K562 (cell line): ENCODE measurements around the gene SYNJ2. TPM values are rescaled to one million over a fixed set of nuclear protein-coding genes. Genes with fewer than 3 reads are reported as not detected.
A peak's percentile ranks its signal among the peaks of the same experiment; 100 is the strongest.

ENCODE experiments used
- BCL6 ChIP-seq: fragments of 250-450 bp; sonication (Bioruptor Pico); IDR thresholded peaks from 2 replicates; pipeline ENCODE4 v1.4.0; 2020
- CBX3 ChIP-seq, 2 experiments: IDR thresholded peaks; 1 replicate in 1 of 2; 2 replicates in 1 of 2; pipeline ENCODE4 v1.6.1; 2012; ENCODE audit warnings: inconsistent platforms in 2 of 2, low read length in 2 of 2, borderline replicate concordance in 1 of 2, control low read depth in 1 of 2
- CHCHD3 ChIP-seq: fragments of 250-450 bp; sonication (Bioruptor Pico); IDR thresholded peaks from 2 replicates; pipeline ENCODE4 v2.1.2; 2022; ENCODE audit warnings: mild to moderate bottlenecking
- E2F3 ChIP-seq: fragments of 250-450 bp; sonication (Bioruptor Pico); IDR thresholded peaks from 2 replicates; pipeline ENCODE4 v1.4.0; 2020; ENCODE audit warnings: mild to moderate bottlenecking
- ETV1 ChIP-seq: fragments of 450-650 bp; conservative IDR thresholded peaks from 2 replicates; pipeline ENCODE4 v1.6.1; 2016; ENCODE audit warnings: missing genetic modification characterization, control low read depth, low read depth, missing compliant biosample characterization
- ETV5 ChIP-seq: sonication (generic); formaldehyde crosslinking; IDR thresholded peaks from 2 replicates; pipeline ENCODE4 v1.4.0; 2020; ENCODE audit warnings: low read depth, mild to moderate bottlenecking, missing genetic modification reagents
- GABPA ChIP-seq: fragments of 200-800 bp; sonication (Bioruptor generic); conservative IDR thresholded peaks from 2 replicates; pipeline ENCODE4 v1.6.1; 2016; ENCODE audit warnings: low read depth, missing genetic modification characterization, missing compliant biosample characterization
- HMG20B ChIP-seq: fragments of 250-450 bp; sonication (Bioruptor Pico); IDR thresholded peaks from 2 replicates; pipeline ENCODE4 v1.5.0; 2021; ENCODE audit warnings: mild to moderate bottlenecking
- MYC ChIP-seq, 2 experiments: fragments of 250-450 bp in 1 of 2; sonication (Bioruptor Pico) in 1 of 2; IDR thresholded peaks; 2 replicates each; pipeline versions ENCODE4 v1.5.1 to v1.6.1; 2012 to 2021; ENCODE audit warnings: low read depth in 2 of 2, borderline replicate concordance in 1 of 2, improper control_type of control experiment in 1 of 2, low read length in 1 of 2, mild to moderate bottlenecking in 1 of 2, moderate library complexity in 1 of 2
- NFRKB ChIP-seq: fragments of 450-650 bp; IDR thresholded peaks from 2 replicates; pipeline ENCODE4 v1.6.1; 2016; ENCODE audit warnings: low read depth
- NFXL1 ChIP-seq: fragments of 450-650 bp; formaldehyde crosslinking; IDR thresholded peaks from 2 replicates; pipeline ENCODE4 v1.4.0; 2021; ENCODE audit warnings: mild to moderate bottlenecking
- POLR2H ChIP-seq: IDR thresholded peaks from 2 replicates; pipeline ENCODE4 v1.6.1; 2016; ENCODE audit warnings: missing genetic modification characterization, low read depth, mild to moderate bottlenecking, control low read depth, missing compliant biosample characterization, moderate library complexity
- RCOR1 ChIP-seq, 2 experiments: IDR thresholded peaks; 2 replicates each; pipeline ENCODE4 v1.6.1; 2012; ENCODE audit warnings: low read depth in 2 of 2, low read length in 2 of 2, borderline replicate concordance in 1 of 2, improper control_type of control experiment in 1 of 2
- STAT5A ChIP-seq: IDR thresholded peaks from 2 replicates; pipeline ENCODE4 v1.6.1; 2012; ENCODE audit warnings: low read length, inconsistent platforms, borderline replicate concordance
- TAF9B ChIP-seq: fragments of 450-650 bp; IDR thresholded peaks from 2 replicates; pipeline ENCODE4 v1.6.1; 2018; ENCODE audit warnings: mild to moderate bottlenecking; ENCODE audit not compliant: partially characterized antibody
- ZNF174 ChIP-seq: fragments of 250-450 bp; sonication (Bioruptor Pico); IDR thresholded peaks from 2 replicates; pipeline ENCODE4 v1.4.0; 2020; ENCODE audit warnings: mild to moderate bottlenecking
- ZNF431 ChIP-seq: sonication (generic); formaldehyde crosslinking; IDR thresholded peaks from 2 replicates; pipeline ENCODE4 v1.8.0; 2022; ENCODE audit warnings: mild to moderate bottlenecking, missing genetic modification reagents
- polyA plus RNA-seq, 8 experiments: library from polyadenylated mRNA; depleted of rRNA in 4 of 8; stranded (reverse) in 5 of 8; unstranded in 3 of 8; fragments of >200 nt; fragmentation: Nextera tagmentation in 2 of 8; fragmentation: Illumina TruSeq in 1 of 8; extraction: Ambion mirVana in 2 of 8; extraction: Trizol in 1 of 8; gene quantifications; 2 replicates each; pipeline versions ENCODE4 v1.2.1 to v1.2.3, GENCODE V29; 2011 to 2014; ENCODE audit warnings: inconsistent platforms in 1 of 8, missing spikeins in 1 of 8
- total RNA-seq, 7 experiments: library from RNA; depleted of rRNA in 6 of 7; stranded (reverse); fragments of >200 nt in 6 of 7; fragmentation: Illumina TruSeq in 2 of 7; extraction: Trizol in 2 of 7; gene quantifications; 2 replicates each; pipeline versions ENCODE4 v1.2.1 to v1.2.3, GENCODE V29; 2011 to 2021; ENCODE audit warnings: low replicate concordance in 1 of 7
- TF ChIP-seq, protein P1 (sequence below): sonication (generic); formaldehyde crosslinking; IDR thresholded peaks from 2 replicates; pipeline ENCODE4 v1.8.0; 2023; ENCODE audit warnings: mild to moderate bottlenecking, missing genetic modification reagents
- TF ChIP-seq, protein P2 (sequence below): sonication (generic); formaldehyde crosslinking; IDR thresholded peaks from 2 replicates; pipeline ENCODE4 v1.8.1; 2022; ENCODE audit warnings: missing genetic modification reagents
- TF ChIP-seq, protein P3 (sequence below): fragments of 450-650 bp; IDR thresholded peaks from 2 replicates; pipeline ENCODE4 v1.6.1; 2017; ENCODE audit warnings: mild to moderate bottlenecking, moderate library complexity
- TF ChIP-seq, protein P4 (sequence below): sonication (generic); formaldehyde crosslinking; IDR thresholded peaks from 2 replicates; pipeline ENCODE4 v1.8.0; 2022; ENCODE audit warnings: mild to moderate bottlenecking, missing genetic modification reagents

The SYNJ2 gene
- total and polyA plus RNA-seq, 9 of the 15 experiments (the other 6 are each of a cell fraction or from before 2014, with no cell fraction given): 3.0 to 27.7 (median 17.8) TPM

DNA sequence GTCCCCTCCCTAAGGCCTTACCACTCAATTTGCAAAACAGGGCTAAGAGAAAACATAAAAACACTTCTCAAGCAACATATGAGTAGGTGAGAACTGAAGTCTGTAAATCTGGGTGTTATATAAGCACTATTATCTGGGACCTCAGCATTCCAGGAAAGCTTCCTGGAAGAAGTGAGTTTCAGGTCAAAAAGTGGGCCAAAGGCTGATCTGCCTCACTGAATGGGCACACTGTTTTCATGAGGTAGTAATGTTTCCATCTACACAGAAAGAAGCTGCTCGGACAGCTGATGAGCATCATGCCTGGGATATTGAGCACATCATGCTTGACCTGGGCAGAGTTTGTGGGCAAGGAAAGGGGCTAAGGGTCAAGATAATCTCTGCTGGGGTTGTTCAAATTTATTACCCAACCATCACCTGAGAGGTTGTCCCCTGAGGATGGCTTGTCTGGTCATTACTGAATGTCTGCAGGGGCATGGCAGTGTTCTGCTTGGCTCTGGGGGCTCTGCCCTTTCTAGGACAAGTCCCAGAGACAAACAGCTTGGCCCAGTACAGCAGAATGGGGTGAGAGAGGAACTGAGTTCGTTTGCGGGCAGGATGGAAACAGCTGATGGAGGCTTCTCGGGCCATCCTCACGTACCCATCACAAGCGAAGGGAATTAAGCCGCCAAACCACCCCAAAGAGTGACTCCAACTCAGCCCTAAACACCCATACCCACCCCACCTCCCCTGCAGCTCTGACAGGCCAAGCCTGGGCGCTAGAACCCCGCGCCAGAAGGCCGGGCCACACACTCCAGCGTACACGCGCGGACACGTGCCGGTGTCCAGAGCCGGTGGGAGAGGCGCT lies 1.2 kb upstream of the SYNJ2 start (continued):
- TF ChIP-seq ETV1 (no peak), RCOR1 (IDR thresholded peaks at IDR 0.05; ENCODE audit: borderline replicate concordance in 1 of 2, low read depth in 2 of 2, low read length in 2 of 2) (no peak), CHCHD3 (CRISPR knock-in tag) (no peak), E2F3 (no peak), ZNF174 (CRISPR knock-in tag) (no peak), HMG20B (CRISPR knock-in tag) (no peak), NFXL1 (no peak), MYC (IDR thresholded peaks at IDR 0.05; ENCODE audit: low read depth, low read length) (0 out of 2 replicates have a peak, but pooled peaks have one; percentile 57), MYC (CRISPR knock-in tag; IDR thresholded peaks at IDR 0.05; ENCODE audit: borderline replicate concordance, low read depth) (no peak), BCL6 (no peak), GABPA (tag) (no peak), CBX3 (IDR thresholded peaks at IDR 0.05; ENCODE audit: borderline replicate concordance in 1 of 2, low read length in 2 of 2) (0 out of 3 replicates have a peak, but pooled peaks of 1 of the 2 experiments have one; percentile 47), NFRKB (no peak), POLR2H (tag) (no peak), ETV5 (CRISPR knock-in tag) (no peak), STAT5A (no peak), ZNF431 (CRISPR knock-in tag) (peak; percentile 58; the same call in 1 of the 2 replicates), TAF9B (no peak)
- TF ChIP-seq, protein P1, sequence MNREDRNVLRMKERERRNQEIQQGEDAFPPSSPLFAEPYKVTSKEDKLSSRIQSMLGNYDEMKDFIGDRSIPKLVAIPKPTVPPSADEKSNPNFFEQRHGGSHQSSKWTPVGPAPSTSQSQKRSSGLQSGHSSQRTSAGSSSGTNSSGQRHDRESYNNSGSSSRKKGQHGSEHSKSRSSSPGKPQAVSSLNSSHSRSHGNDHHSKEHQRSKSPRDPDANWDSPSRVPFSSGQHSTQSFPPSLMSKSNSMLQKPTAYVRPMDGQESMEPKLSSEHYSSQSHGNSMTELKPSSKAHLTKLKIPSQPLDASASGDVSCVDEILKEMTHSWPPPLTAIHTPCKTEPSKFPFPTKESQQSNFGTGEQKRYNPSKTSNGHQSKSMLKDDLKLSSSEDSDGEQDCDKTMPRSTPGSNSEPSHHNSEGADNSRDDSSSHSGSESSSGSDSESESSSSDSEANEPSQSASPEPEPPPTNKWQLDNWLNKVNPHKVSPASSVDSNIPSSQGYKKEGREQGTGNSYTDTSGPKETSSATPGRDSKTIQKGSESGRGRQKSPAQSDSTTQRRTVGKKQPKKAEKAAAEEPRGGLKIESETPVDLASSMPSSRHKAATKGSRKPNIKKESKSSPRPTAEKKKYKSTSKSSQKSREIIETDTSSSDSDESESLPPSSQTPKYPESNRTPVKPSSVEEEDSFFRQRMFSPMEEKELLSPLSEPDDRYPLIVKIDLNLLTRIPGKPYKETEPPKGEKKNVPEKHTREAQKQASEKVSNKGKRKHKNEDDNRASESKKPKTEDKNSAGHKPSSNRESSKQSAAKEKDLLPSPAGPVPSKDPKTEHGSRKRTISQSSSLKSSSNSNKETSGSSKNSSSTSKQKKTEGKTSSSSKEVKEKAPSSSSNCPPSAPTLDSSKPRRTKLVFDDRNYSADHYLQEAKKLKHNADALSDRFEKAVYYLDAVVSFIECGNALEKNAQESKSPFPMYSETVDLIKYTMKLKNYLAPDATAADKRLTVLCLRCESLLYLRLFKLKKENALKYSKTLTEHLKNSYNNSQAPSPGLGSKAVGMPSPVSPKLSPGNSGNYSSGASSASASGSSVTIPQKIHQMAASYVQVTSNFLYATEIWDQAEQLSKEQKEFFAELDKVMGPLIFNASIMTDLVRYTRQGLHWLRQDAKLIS: peak; percentile 21; the same call in 1 of the 2 replicates
- TF ChIP-seq, protein P2, sequence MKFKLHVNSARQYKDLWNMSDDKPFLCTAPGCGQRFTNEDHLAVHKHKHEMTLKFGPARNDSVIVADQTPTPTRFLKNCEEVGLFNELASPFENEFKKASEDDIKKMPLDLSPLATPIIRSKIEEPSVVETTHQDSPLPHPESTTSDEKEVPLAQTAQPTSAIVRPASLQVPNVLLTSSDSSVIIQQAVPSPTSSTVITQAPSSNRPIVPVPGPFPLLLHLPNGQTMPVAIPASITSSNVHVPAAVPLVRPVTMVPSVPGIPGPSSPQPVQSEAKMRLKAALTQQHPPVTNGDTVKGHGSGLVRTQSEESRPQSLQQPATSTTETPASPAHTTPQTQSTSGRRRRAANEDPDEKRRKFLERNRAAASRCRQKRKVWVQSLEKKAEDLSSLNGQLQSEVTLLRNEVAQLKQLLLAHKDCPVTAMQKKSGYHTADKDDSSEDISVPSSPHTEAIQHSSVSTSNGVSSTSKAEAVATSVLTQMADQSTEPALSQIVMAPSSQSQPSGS: no peak
- TF ChIP-seq, protein P3, sequence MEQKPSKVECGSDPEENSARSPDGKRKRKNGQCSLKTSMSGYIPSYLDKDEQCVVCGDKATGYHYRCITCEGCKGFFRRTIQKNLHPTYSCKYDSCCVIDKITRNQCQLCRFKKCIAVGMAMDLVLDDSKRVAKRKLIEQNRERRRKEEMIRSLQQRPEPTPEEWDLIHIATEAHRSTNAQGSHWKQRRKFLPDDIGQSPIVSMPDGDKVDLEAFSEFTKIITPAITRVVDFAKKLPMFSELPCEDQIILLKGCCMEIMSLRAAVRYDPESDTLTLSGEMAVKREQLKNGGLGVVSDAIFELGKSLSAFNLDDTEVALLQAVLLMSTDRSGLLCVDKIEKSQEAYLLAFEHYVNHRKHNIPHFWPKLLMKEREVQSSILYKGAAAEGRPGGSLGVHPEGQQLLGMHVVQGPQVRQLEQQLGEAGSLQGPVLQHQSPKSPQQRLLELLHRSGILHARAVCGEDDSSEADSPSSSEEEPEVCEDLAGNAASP: no peak
- TF ChIP-seq, protein P4, sequence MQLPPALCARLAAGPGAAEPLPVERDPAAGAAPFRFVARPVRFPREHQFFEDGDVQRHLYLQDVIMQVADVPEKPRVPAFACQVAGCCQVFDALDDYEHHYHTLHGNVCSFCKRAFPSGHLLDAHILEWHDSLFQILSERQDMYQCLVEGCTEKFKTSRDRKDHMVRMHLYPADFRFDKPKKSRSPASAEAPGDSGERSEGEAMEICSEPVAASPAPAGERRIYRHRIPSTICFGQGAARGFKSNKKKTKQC (CRISPR knock-in tag): no peak
